AG04450 (cell line): Measurements from ENCODE around the gene SH3RF3. TPM values are rescaled to one million over a fixed set of nuclear protein-coding genes. Genes with fewer than 3 reads are reported as not detected.
A peak's percentile ranks its signal among the peaks of the same experiment; 100 is the strongest.

Experiments
- CTCF ChIA-PET: fragments of 300-600, 350-600 bp; formaldehyde crosslinking; extraction: SDS; loops from one replicate; lab custom pipeline; 2022; ENCODE audit warnings: antibody characterized with exemption, inconsistent platforms; lab: Charles Lee
- POLR2A ChIA-PET: fragments of 350-600 bp; formaldehyde crosslinking; extraction: SDS; loops from one replicate; lab custom pipeline; 2021; ENCODE audit warnings: antibody characterized with exemption, inconsistent platforms; lab: Yijun Ruan, JAX
- DNase-seq: peaks from one replicate; pipeline ENCODE4 v3.0.0-alpha.2; 2011; ENCODE audit warnings: low read depth, low spot score
- H3K27ac ChIP-seq: one replicate; pipeline ENCODE4 v1.5.1; 2012; ENCODE audit warnings: low read depth, low read length, control low read depth
- H3K27me3 ChIP-seq: one replicate; pipeline ENCODE4 v1.6.0; 2012; ENCODE audit warnings: low read length; ENCODE audit not compliant: control insufficient read depth, insufficient read depth
- H3K4me3 ChIP-seq: 2 replicates; pipeline ENCODE4 v1.5.1; 2011; ENCODE audit warnings: mild to moderate bottlenecking, low read depth, low read length, control low read depth
- H3K9me3 ChIP-seq: 2 replicates; pipeline ENCODE4 v1.5.1; 2012; ENCODE audit warnings: low read length; ENCODE audit not compliant: control insufficient read depth, insufficient read depth
- polyA plus RNA-seq: library from polyadenylated mRNA; depleted of rRNA; stranded (reverse); fragments of >200 nt; gene quantifications from 2 replicates; pipeline ENCODE4 v1.2.3, GENCODE V29; 2011
- TF ChIP-seq, protein P1 (sequence below): IDR thresholded peaks from 2 replicates; pipeline ENCODE4 v1.5.1; 2011; ENCODE audit warnings: low read depth, low read length, control low read depth, inconsistent platforms

SH3RF3 gene
- polyA plus RNA-seq, 1 experiment, result 5.7 TPM

DNA sequence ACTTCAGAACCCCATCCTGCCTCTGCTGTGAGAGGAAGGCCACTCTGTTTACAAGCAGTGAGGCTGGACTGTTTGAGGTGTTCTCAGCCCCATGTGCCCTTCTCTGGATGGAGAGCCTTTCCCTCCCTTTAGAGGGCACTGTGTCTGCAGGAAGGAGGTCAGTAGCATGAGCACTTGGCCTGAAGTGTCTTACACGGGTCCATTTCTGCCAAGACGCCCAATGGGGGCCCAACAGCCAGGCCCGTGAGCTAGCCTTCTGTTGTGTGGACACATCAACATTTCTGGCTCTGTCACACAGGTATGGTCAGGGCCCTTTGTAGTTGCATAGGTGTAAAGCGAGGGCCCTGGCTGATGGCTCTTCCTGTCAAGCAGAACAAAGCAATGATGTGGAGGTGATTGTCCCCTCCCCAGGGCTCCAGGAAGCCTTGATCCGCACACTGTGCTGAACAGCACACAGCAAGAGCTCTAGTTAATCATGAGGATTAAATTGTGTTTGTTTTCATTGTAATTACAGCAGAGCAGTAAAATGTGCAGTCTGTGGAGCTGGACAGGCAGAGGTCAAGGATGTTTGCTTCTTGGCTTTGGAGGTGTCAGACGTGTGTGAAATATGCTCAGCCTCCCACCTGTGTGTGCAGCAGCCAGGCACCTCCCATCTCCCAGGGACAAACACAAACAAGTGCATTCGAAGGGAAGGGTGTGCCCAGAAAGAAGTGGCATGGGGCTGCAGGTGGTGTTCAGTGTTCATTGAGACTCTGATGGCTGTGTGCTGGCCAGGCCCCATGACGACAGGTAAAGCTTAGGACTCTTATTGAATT is 132.1 kb downstream of the SH3RF3 start:
- ChIA-PET POLR2A (no interaction called here), CTCF (interaction anchor here (1.5 kb wide), 1 partner anchor 66 kb away, joined by 3 read pairs; no protein-coding TSS in a partner anchor)
- Histone ChIP-seq H3K27me3 (no peaks in the 10 kb centered on the region), H3K4me3 (no peak overlapping the region), H3K9me3 (no peaks in the 10 kb centered on the region; the same call in 1 of the 2 replicates), H3K27ac (no peak overlapping the region)
- TF ChIP-seq, protein P1, sequence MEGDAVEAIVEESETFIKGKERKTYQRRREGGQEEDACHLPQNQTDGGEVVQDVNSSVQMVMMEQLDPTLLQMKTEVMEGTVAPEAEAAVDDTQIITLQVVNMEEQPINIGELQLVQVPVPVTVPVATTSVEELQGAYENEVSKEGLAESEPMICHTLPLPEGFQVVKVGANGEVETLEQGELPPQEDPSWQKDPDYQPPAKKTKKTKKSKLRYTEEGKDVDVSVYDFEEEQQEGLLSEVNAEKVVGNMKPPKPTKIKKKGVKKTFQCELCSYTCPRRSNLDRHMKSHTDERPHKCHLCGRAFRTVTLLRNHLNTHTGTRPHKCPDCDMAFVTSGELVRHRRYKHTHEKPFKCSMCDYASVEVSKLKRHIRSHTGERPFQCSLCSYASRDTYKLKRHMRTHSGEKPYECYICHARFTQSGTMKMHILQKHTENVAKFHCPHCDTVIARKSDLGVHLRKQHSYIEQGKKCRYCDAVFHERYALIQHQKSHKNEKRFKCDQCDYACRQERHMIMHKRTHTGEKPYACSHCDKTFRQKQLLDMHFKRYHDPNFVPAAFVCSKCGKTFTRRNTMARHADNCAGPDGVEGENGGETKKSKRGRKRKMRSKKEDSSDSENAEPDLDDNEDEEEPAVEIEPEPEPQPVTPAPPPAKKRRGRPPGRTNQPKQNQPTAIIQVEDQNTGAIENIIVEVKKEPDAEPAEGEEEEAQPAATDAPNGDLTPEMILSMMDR, result peak; percentile 51
- no peak for DNase-seq

DNA sequence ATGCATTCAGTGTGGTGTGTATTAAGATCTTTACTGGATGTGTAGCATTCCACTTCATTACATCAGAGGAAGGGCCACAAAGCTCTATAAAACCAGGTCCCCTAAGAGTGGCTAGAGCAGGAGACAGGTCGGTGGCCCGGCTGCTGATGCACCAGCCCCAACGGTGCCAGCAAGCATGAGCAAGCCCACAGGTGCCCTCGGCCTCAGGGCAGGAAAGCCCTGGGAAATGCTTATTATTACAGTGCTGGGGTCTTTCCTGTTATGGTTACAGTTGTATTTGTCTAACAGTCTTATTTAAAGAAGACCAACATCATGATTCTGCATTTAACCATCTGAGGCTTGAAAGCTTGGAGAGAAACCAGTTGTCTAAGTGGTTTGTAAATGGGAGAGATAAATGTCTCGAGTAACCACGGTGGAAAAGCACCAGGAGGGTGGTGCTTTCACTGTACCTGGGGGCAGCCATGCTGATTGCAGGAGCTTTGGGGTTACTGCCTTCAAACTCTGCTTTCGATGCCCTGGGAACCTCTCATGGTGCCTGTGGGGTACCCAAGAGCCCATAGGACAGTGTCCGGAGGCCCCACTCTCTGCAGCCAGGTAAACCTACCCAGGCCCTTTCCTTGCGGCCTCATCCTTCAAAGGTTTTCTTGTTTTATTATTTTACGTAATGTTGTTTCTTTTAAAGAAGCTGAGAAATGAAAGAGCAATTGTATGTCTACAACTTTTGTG is 133.1 kb downstream of the SH3RF3 start:
- no peaks in the 10 kb centered on the region for H3K27me3 ChIP-seq
- no peak overlapping the region for H3K27ac ChIP-seq
- H3K9me3 ChIP-seq, result no peaks in the 10 kb centered on the region; the same call in 1 of the 2 replicates
- ChIA-PET POLR2A (no interaction called here), CTCF (no interaction called here)
- H3K4me3 ChIP-seq, result no peak overlapping the region
- TF ChIP-seq, protein P1, result no peak
- DNase-seq, result no peak

DNA sequence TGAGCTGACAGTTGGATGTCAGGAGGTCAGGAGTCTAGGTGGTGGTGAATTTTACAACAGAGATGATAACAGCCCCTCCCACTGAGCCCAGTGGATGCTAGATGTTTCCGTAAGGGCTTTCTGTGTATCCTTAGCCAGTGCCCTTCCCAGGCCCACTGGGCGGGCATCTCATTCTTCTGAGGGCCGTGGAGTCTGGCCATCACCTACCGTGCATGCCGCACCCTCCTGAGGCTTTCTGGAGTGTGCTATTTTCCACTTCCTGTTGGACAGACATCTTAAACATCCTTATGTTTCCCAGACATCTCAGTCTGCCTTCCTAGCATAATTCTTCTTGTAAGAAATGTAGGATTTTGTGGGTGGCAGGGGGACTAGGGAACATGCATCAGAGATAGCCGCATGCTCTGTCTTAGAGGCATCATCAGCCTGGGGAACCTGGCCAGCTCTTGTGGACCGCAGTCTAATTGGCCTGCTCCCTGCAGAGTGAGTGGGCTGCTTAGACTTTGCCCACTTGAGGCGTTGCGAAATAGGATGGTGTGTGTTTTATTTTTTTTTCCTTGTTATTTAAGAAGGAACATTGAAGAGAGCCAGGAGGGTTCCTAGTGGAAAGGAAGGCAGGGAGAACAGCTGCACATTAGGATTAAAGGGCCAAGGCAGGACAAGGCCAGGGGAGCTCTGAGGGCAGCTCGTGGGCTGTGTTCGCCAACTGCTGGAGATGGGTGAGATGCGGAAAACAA is 135.8 kb downstream of the SH3RF3 start:
- Histone ChIP-seq H3K27me3 (no peaks in the 10 kb centered on the region), H3K9me3 (no peaks in the 10 kb centered on the region; the same call in 1 of the 2 replicates), H3K4me3 (no peak overlapping the region), H3K27ac (peak overlapping the region; percentile 31)
- DNase-seq, result peak; percentile 43
- ChIA-PET POLR2A (interaction anchor here (0.7 kb wide), 1 partner anchor 100 kb away, joined by 3 read pairs; no protein-coding TSS in a partner anchor), CTCF (interaction anchor here (0.7 kb wide), 1 partner anchor 40 kb away, joined by 3 read pairs; no protein-coding TSS in a partner anchor)
- TF ChIP-seq, protein P1, result no peak

DNA sequence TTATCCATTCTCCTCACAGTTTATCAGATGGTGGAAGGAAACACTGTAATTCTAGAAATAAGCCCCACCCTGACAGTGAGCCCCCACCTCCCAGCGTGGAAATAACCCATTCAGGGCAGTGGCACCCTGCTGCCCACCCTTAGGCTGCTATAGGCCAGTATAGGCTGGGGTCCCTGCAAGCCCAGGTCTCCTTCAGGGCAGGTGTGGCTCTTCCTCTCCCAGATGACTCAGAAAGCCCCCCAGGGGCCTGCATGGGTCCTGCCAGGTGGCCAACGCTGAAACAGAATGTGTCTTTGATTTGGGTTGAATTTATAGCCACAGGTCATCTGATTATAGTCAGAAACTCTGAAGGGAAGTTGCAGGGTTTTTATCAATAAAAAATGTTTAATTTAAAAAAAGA is 136.4 kb downstream of the SH3RF3 start:
- ChIA-PET CTCF (no interaction called here), POLR2A (no interaction called here)
- TF ChIP-seq, protein P1, result no peak
- no peak overlapping the region for H3K27ac ChIP-seq
- no peaks in the 10 kb centered on the region for H3K27me3 ChIP-seq
- no peak for DNase-seq
- no peaks in the 10 kb centered on the region; the same call in 1 of the 2 replicates for H3K9me3 ChIP-seq
- no peak overlapping the region for H3K4me3 ChIP-seq
